NCI-H1417 (cell line): ENCODE measurements around the gene ZNF503.

Experiments
- DNase-seq, 3 experiments: peaks; one replicate each; lab custom pipeline; 2025; lab: John Stamatoyannopoulos, UW

ZNF503 gene

GRCh38 chr10:75406462-75407223 is 5.1 kb upstream of the ZNF503 start:
- DNase-seq, result no peak

- DNase-seq, result no peak
Measured at GRCh38 chr10:75405598-75406461, 4.3 kb upstream of the ZNF503 start.

GRCh38 chr10:75404815-75405597 is 3.4 kb upstream of the ZNF503 start:
- DNase-seq, result peak in 2 of 3 experiments; percentile 35 to 77

- DNase-seq, result peak; percentile 36 to 50 (median 38)
Measured at GRCh38 chr10:75403939-75404814, 2.6 kb upstream of the ZNF503 start.

- DNase-seq, result peak; percentile 49 to 64 (median 58)
Measured at GRCh38 chr10:75403144-75403938, 1.8 kb upstream of the ZNF503 start.

GRCh38 chr10:75402486-75403143 is 1.1 kb upstream of the ZNF503 start:
- DNase-seq, result peak in 2 of 3 experiments; percentile 63 to 83

- DNase-seq, result peak; percentile 32 to 86 (median 77)
Measured at GRCh38 chr10:75400771-75401568, 594 bp downstream of the ZNF503 start.

GRCh38 chr10:75400163-75400770 is 1.3 kb downstream of the ZNF503 start:
- peak; percentile 32 to 67 (median 52) for DNase-seq

GRCh38 chr10:75399461-75400162 is 2.0 kb downstream of the ZNF503 start:
- peak; percentile 52 to 67 (median 55) for DNase-seq

GRCh38 chr10:75398692-75399460 is 2.7 kb downstream of the ZNF503 start:
- DNase-seq, result no peak

GRCh38 chr10:75398200-75398691 is 3.3 kb downstream of the ZNF503 start:
- DNase-seq, result no peak

- no peak for DNase-seq
Measured at GRCh38 chr10:75397496-75398199, 3.9 kb downstream of the ZNF503 start.

- DNase-seq, result no peak
Measured at GRCh38 chr10:75396631-75397495, 4.7 kb downstream of the ZNF503 start.

GRCh38 chr10:75395932-75396630 is 5.5 kb downstream of the ZNF503 start:
- DNase-seq, result no peak
